Fibroblast of mammary gland (primary cell): ENCODE data around the gene MECP2.

Source experiments
- DNase-seq: peaks from one replicate; pipeline ENCODE4 v3.0.0-alpha.2; 2010; ENCODE audit warnings: low read depth
- H3K4me3 ChIP-seq: 2 replicates; pipeline ENCODE4 v1.5.1; 2011; ENCODE audit warnings: low read depth, mild to moderate bottlenecking, low read length, moderate library complexity; ENCODE audit not compliant: control insufficient read depth
- TF ChIP-seq, protein P1 (sequence below): conservative IDR thresholded peaks from 2 replicates; pipeline ENCODE4 v1.5.1; 2011; ENCODE audit warnings: low read depth, low read length, inconsistent platforms; ENCODE audit not compliant: control insufficient read depth, insufficient read depth

Gene MECP2

DNA sequence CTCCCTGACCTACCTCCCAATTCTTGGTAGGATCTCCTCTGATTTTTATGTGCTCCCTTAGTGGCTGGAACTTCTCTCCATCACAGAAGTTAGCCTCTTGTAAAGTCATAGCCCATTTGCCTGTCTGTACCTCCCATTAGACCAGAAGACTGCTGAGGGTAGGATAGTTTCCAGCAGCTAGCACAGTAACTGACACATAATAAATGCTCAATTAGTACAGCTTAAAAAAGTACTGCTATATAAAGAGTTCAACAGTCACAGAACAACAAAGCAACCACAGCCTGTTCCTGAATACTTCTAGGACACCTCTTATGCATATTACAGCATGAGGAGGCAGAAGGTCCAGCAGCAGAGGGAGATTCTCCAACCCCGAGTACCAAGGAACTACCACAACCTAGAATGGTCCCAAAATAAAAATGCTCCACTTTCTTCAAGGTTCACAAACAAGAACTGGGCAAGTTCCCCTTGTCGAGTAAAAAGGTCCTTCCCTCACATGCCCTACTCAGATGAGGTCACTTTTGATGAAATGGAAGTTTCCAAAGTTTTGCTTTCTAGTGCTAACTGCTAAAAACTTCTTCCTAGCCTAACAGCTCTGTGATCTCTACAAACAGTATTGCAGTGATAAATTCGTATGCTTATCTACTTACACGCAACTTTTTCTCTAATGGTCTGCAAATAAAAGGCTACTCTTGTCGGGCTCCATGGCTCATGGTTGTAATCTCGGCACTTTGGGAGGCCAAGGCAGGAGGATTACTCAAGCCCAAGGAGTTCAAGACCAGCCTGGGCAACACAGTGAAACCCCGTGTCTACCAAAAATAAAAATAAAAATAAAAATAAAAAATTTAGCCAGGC lies 12.8 kb downstream of the MECP2 start:
- no peak for DNase-seq
- H3K4me3 ChIP-seq: no peak overlapping the region
- TF ChIP-seq, protein P1, sequence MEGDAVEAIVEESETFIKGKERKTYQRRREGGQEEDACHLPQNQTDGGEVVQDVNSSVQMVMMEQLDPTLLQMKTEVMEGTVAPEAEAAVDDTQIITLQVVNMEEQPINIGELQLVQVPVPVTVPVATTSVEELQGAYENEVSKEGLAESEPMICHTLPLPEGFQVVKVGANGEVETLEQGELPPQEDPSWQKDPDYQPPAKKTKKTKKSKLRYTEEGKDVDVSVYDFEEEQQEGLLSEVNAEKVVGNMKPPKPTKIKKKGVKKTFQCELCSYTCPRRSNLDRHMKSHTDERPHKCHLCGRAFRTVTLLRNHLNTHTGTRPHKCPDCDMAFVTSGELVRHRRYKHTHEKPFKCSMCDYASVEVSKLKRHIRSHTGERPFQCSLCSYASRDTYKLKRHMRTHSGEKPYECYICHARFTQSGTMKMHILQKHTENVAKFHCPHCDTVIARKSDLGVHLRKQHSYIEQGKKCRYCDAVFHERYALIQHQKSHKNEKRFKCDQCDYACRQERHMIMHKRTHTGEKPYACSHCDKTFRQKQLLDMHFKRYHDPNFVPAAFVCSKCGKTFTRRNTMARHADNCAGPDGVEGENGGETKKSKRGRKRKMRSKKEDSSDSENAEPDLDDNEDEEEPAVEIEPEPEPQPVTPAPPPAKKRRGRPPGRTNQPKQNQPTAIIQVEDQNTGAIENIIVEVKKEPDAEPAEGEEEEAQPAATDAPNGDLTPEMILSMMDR: no peak

- TF ChIP-seq, protein P1: no peak
- H3K4me3 ChIP-seq: no peak overlapping the region
- DNase-seq: no peak
Measured at GRCh38 chrX:154083126-154083517, 14.4 kb downstream of the MECP2 start.

GRCh38 chrX:154082396-154083125 lies 15.0 kb downstream of the MECP2 start:
- TF ChIP-seq, protein P1: no peak
- no peak overlapping the region for H3K4me3 ChIP-seq
- DNase-seq: peak; percentile 76

DNA sequence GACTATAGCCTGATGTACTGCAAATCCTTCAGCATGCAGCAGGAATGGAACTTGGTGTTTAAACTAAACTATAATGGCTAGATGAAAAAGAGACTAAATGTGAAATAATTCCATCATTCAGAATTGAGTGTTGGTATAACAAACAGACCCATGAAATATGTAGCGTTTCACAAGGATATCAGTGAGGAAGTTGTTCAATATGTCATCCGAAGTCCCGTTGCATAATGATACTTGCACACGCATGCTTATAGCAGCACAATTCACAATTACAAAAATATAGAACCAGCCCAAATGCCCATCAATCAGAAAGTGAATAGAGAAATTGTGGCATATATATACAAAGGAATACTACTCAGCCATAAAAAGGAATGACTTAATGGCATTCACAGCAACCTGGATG lies 20.4 kb downstream of the MECP2 start:
- H3K4me3 ChIP-seq: no peak overlapping the region
- DNase-seq: no peak
- TF ChIP-seq, protein P1: no peak

GRCh38 chrX:154074199-154074598 lies 23.3 kb downstream of the MECP2 start:
- DNase-seq: peak; percentile 43
- no peak overlapping the region for H3K4me3 ChIP-seq
- TF ChIP-seq, protein P1: no peak

- TF ChIP-seq, protein P1: no peak
- no peak overlapping the region for H3K4me3 ChIP-seq
- DNase-seq: no peak
Measured at GRCh38 chrX:154072192-154072591, 25.3 kb downstream of the MECP2 start.
